Nephron progenitor cell (in vitro differentiated cells): ENCODE measurements around the gene APBB2.

ENCODE experiments used
- DNase-seq: peaks from one replicate; pipeline ENCODE4 v3.0.0; 2021
- H3K27ac Mint-ChIP-seq: 2 replicates; pipeline ENCODE4 v1.8.0; 2021; ENCODE audit warnings: mild to moderate bottlenecking, moderate library complexity, mixed read lengths
- H3K27me3 Mint-ChIP-seq: 2 replicates; pipeline ENCODE4 v1.8.0; 2021; ENCODE audit warnings: mild to moderate bottlenecking, low read depth, mixed read lengths; ENCODE audit not compliant: poor library complexity
- H3K36me3 Mint-ChIP-seq: 2 replicates; pipeline ENCODE4 v1.8.0; 2021; ENCODE audit warnings: low read depth, mixed read lengths
- H3K4me1 Mint-ChIP-seq: 2 replicates; pipeline ENCODE4 v1.8.0; 2021; ENCODE audit warnings: mixed read lengths
- H3K4me3 Mint-ChIP-seq: 2 replicates; pipeline ENCODE4 v1.8.0; 2021; ENCODE audit warnings: mild to moderate bottlenecking, moderate library complexity, mixed read lengths
- H3K9me3 Mint-ChIP-seq: 2 replicates; pipeline ENCODE4 v1.8.0; 2021; ENCODE audit warnings: mild to moderate bottlenecking, moderate library complexity, mixed read lengths
- TF ChIP-seq, protein P1 (sequence below): fragments of 200-600 bp; sonication (generic); IDR thresholded peaks from 2 replicates; pipeline ENCODE4 v1.5.0; 2021; ENCODE audit warnings: antibody characterized with exemption

Gene APBB2

DNA sequence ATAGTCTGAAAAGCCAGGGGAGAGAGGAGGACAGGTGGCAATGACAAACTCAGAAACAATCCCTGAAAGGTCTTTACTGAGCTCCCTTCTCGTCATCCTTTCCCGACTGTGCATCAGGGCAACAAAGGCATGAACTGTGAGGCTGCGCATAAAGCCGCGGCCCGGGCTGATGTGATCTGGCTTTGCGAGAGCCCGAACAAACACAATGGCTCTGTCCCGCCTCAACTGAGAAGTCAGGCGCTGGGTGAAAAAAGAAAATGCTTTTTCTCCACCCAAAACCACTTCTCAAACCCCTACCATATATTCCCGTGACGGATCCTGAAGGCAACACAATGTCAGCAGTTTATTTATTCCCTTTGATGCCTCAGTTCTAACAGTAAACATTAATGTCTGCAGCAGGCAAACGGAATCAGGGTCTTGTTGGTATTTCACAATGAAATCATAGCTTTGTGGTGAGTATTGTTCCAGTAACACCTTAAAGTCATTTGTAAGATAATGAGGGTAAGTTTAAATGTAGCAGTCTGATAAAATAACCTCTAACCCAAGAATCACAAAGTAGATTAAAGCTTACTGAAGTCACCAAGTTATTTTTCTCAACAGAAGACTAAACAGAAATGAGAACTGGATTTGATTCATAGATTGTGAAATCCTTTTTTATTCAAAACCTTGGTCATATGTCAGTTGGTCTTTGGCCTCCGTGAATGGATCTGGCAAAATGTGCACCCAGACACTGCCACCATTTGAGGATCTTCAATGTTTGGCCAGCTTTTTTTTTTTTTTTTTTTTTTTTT is 67.4 kb downstream of the APBB2 start:
- Mint-ChIP-seq H3K9me3 (no peaks in the 10 kb centered on the region), H3K27ac (no peak overlapping the region), H3K27me3 (no peaks in the 10 kb centered on the region), H3K4me1 (peaks cover 22% of the 10 kb centered on the region), H3K4me3 (no peak overlapping the region), H3K36me3 (peaks cover 4% of the 10 kb centered on the region)
- TF ChIP-seq, protein P1, sequence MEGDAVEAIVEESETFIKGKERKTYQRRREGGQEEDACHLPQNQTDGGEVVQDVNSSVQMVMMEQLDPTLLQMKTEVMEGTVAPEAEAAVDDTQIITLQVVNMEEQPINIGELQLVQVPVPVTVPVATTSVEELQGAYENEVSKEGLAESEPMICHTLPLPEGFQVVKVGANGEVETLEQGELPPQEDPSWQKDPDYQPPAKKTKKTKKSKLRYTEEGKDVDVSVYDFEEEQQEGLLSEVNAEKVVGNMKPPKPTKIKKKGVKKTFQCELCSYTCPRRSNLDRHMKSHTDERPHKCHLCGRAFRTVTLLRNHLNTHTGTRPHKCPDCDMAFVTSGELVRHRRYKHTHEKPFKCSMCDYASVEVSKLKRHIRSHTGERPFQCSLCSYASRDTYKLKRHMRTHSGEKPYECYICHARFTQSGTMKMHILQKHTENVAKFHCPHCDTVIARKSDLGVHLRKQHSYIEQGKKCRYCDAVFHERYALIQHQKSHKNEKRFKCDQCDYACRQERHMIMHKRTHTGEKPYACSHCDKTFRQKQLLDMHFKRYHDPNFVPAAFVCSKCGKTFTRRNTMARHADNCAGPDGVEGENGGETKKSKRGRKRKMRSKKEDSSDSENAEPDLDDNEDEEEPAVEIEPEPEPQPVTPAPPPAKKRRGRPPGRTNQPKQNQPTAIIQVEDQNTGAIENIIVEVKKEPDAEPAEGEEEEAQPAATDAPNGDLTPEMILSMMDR, result no peak
- no peak for DNase-seq

DNA sequence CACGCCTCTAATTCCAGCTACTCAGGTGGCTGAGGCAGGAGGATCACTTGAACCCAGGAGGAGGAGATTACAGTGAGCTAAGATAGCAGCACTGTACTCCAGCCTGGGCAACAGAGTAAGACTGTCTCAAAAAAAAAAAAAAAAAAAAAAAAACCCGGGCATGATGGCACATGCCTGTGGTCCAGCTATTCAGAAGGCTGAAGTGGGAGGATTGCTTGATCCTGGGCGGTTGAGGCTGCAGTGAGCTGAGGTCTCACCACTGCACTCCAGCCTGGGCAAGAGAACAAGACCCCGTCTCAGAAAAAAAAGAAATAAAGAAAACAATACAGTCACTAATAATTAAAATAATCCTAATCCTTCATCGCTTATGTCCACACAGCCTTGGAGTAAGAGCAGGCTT is 68.1 kb downstream of the APBB2 start:
- peaks cover 5% of the 10 kb centered on the region for H3K9me3 Mint-ChIP-seq
- H3K4me3 Mint-ChIP-seq, result no peak overlapping the region
- no peak for DNase-seq
- H3K36me3 Mint-ChIP-seq, result peaks cover 11% of the 10 kb centered on the region
- H3K27me3 Mint-ChIP-seq, result no peaks in the 10 kb centered on the region
- no peak overlapping the region for H3K27ac Mint-ChIP-seq
- TF ChIP-seq, protein P1, result no peak
- peaks cover 22% of the 10 kb centered on the region for H3K4me1 Mint-ChIP-seq

DNA sequence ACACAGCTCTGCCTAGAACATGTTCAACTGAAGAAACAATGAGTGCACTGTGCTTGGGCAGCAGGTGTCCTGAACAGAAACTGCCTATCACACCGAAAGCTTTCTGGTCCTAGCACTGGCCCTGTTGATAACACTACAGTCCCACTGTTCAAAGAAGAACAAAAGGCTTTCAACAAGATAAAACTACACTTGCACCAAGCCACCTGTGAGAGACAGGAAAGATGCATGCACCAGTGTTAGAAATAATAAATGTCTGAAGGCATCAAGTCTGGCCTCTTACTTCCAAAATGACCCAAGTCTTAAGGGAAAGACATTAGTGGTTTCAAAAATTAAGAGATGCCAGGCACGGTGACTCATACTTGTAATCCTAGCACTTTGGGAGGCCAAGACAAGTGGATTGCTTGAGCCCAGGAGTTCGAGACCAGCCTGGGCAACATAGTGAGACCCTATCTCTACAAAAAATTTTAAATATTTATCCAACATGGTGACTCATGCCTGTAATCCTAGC is 68.7 kb downstream of the APBB2 start:
- Mint-ChIP-seq H3K4me3 (no peak overlapping the region), H3K27me3 (no peaks in the 10 kb centered on the region), H3K36me3 (peaks cover 15% of the 10 kb centered on the region), H3K27ac (no peak overlapping the region), H3K9me3 (peaks cover 5% of the 10 kb centered on the region), H3K4me1 (peaks cover 22% of the 10 kb centered on the region)
- no peak for DNase-seq
- TF ChIP-seq, protein P1, result no peak

DNA sequence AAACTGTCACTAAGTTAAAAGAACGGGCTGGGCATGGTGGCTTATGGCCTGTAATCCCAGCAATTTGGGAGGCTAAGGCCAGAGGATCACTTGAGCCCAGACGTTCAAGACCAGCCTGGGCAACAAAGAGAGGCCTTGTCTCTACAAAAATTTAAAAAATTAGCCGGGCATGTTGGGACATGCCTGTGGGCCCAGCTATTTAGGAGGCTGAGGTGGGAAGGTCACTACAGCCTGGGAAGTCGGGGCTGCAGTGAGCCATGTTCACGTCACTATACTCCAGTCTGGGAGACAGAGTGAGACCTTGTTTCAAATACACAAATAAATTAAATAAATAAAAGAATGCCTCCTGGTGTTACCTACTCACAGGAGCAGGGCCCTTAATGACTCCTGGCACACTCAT is 69.5 kb downstream of the APBB2 start:
- peaks cover 5% of the 10 kb centered on the region for H3K9me3 Mint-ChIP-seq
- H3K36me3 Mint-ChIP-seq, result peaks cover 15% of the 10 kb centered on the region
- DNase-seq, result no peak
- peak overlapping the region; percentile 64 for H3K27ac Mint-ChIP-seq
- no peak overlapping the region for H3K4me3 Mint-ChIP-seq
- no peaks in the 10 kb centered on the region for H3K27me3 Mint-ChIP-seq
- peaks cover 27% of the 10 kb centered on the region for H3K4me1 Mint-ChIP-seq
- TF ChIP-seq, protein P1, result no peak

DNA sequence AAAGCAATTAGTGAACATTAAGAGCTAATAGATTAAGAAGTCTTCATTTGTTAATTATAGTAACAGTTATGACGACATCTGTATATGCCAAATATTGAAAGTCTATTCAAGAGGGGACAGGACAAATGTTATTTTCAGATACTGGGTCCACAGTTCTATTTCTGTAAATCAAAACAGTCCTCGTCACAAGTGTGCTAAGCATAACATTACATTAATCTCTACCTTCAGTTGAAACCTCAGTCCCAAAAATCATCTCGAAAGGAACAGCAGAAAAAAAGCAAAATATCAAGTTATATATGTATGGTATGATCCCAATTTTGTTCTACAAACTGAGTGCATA is 70.3 kb downstream of the APBB2 start:
- Mint-ChIP-seq H3K27ac (peak overlapping the region; percentile 64), H3K9me3 (peaks cover 5% of the 10 kb centered on the region), H3K36me3 (peaks cover 19% of the 10 kb centered on the region), H3K4me3 (no peak overlapping the region), H3K27me3 (no peaks in the 10 kb centered on the region), H3K4me1 (peaks cover 27% of the 10 kb centered on the region)
- TF ChIP-seq, protein P1, result no peak
- no peak for DNase-seq
